Neural crest cell (in vitro differentiated cells): Measurements from ENCODE around the gene OTOG. TPM values are rescaled to one million over a fixed set of nuclear protein-coding genes. Genes with fewer than 3 reads are reported as not detected.

Source experiments
- DNase-seq: peaks from one replicate; pipeline ENCODE4 v3.0.0; 2021; ENCODE audit warnings: low read depth, mixed read lengths, low spot score
- H3K27ac Mint-ChIP-seq: one replicate; pipeline ENCODE4 v1.8.0; 2021; ENCODE audit warnings: mild to moderate bottlenecking, mixed read lengths; ENCODE audit not compliant: unreplicated experiment
- H3K27me3 Mint-ChIP-seq: 2 replicates; pipeline ENCODE4 v1.8.0; 2021; ENCODE audit warnings: low read depth, mild to moderate bottlenecking, mixed read lengths
- H3K36me3 Mint-ChIP-seq: 2 replicates; pipeline ENCODE4 v1.8.0; 2021; ENCODE audit warnings: low read depth, mild to moderate bottlenecking, mixed read lengths
- H3K4me1 Mint-ChIP-seq: 2 replicates; pipeline ENCODE4 v1.8.0; 2021; ENCODE audit warnings: mixed read lengths
- H3K4me3 Mint-ChIP-seq: one replicate; pipeline ENCODE4 v1.8.0; 2021; ENCODE audit warnings: mild to moderate bottlenecking, mixed read lengths
- H3K9me3 Mint-ChIP-seq: 2 replicates; pipeline ENCODE4 v1.8.0; 2021; ENCODE audit warnings: mixed read lengths
- total RNA-seq: library from RNA; stranded (reverse); gene quantifications from 2 replicates; pipeline ENCODE4 v1.2.1, GENCODE V29; 2021
- TF ChIP-seq, protein P1 (sequence below): fragments of 200-600 bp; sonication (generic); conservative IDR thresholded peaks from 2 replicates; pipeline ENCODE4 v1.5.0; 2021; ENCODE audit warnings: antibody characterized with exemption, mild to moderate bottlenecking

The OTOG gene
- total RNA-seq, 1 donor from 2014 or later = not detected

DNA sequence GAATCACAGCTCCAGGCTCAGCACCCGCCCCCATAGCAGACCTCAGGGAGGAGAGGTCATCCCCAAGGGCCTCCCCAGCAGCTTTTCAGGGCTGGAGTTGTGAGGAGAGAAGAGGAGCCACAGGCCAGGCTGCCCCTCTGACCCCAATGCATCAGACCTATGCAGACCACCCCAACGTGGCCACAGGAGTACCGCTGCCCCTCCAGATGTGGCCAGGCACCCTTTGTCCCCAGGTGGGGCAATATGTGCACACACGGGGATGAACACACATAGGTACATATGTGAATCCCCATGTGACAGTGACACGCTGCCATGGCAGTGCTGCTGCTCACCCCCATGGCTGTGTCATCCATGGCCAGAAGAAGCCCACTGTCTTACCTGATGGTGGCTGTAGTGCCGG is 13.7 kb upstream of the OTOG start:
- Mint-ChIP-seq H3K27me3 (peaks cover 26% of the 10 kb centered on the region), H3K9me3 (no peaks in the 10 kb centered on the region), H3K4me1 (peaks cover 12% of the 10 kb centered on the region), H3K27ac (no peak overlapping the region), H3K36me3 (no peaks in the 10 kb centered on the region), H3K4me3 (no peak overlapping the region)
- TF ChIP-seq, protein P1, sequence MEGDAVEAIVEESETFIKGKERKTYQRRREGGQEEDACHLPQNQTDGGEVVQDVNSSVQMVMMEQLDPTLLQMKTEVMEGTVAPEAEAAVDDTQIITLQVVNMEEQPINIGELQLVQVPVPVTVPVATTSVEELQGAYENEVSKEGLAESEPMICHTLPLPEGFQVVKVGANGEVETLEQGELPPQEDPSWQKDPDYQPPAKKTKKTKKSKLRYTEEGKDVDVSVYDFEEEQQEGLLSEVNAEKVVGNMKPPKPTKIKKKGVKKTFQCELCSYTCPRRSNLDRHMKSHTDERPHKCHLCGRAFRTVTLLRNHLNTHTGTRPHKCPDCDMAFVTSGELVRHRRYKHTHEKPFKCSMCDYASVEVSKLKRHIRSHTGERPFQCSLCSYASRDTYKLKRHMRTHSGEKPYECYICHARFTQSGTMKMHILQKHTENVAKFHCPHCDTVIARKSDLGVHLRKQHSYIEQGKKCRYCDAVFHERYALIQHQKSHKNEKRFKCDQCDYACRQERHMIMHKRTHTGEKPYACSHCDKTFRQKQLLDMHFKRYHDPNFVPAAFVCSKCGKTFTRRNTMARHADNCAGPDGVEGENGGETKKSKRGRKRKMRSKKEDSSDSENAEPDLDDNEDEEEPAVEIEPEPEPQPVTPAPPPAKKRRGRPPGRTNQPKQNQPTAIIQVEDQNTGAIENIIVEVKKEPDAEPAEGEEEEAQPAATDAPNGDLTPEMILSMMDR = no peak
- no peak for DNase-seq

DNA sequence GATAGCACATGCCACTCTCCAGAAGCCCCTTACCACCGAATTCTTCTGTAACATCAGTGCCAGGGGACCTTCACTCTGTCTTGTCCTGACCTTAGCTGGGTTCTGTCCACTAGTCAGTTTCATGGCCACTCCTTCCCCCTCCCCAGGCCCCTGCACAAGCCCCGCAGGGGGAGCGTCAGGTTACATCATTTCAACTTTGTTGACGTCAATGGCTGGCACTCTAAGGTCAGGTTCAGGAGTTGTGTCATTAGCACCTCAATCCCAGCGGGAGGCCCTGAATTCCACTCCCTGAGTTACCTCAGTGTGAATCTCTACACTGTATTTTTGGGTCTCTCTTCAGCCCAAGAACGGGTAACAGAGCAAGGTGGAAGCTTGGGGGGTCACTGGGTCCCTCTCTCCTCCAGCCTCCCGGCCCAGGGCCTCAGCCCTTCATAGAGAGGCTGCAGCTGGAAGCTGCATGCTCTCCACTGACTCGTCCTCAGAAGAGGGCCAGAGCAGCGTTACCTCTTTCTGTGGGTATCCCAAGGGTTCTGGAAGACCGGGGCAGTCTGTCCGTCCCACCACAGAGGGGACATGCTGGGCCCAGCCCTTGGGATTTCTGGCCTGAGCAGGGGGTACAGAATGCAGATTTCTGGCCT is 13.2 kb upstream of the OTOG start:
- H3K4me1 Mint-ChIP-seq = peaks cover 12% of the 10 kb centered on the region
- no peaks in the 10 kb centered on the region for H3K9me3 Mint-ChIP-seq
- no peak for DNase-seq
- no peak overlapping the region for H3K27ac Mint-ChIP-seq
- peaks cover 26% of the 10 kb centered on the region for H3K27me3 Mint-ChIP-seq
- TF ChIP-seq, protein P1 = no peak
- no peak overlapping the region for H3K4me3 Mint-ChIP-seq
- no peaks in the 10 kb centered on the region for H3K36me3 Mint-ChIP-seq

DNA sequence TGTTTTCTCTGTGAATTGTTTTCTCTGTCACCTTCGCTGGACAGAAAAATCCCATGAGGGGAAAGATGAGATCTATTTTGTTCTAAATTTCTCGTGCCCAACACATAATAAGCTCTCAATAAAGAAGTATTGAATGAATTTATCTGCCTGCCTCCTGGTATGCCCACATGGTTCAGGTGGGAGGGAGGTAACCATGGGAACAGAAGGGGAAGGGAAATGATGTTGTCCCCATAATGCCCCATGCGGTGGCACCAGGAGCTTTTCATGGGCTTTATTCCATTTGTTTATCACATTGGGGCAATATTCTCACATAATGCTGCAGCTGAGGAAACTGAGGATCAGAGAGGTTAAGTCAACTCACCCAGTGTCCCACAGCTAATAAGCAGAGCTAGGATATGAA is 11.6 kb upstream of the OTOG start:
- no peaks in the 10 kb centered on the region for H3K9me3 Mint-ChIP-seq
- peaks cover 19% of the 10 kb centered on the region for H3K27me3 Mint-ChIP-seq
- TF ChIP-seq, protein P1 = no peak
- H3K4me3 Mint-ChIP-seq = no peak overlapping the region
- H3K27ac Mint-ChIP-seq = no peak overlapping the region
- no peaks in the 10 kb centered on the region for H3K36me3 Mint-ChIP-seq
- DNase-seq = no peak
- peaks cover 3% of the 10 kb centered on the region for H3K4me1 Mint-ChIP-seq

DNA sequence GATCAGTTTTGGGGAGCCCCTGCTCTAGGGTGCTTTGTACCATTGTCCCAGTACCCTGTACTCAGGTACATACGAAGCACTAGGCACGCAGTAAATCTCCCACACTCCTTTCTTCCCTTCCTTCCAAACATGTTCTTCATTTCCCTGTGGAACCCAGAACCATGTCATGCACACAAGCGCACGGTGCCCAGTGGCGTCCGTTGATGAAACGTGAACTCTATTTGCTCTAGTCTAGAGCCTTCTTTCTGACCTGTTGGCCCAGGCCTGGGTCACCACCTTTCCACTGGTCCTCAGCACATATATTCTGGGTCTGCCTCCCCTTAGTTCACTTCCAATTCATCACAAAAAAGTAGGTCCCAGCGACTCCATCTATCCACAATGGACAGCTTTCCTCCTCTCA is 9.8 kb upstream of the OTOG start:
- no peak for DNase-seq
- H3K4me3 Mint-ChIP-seq = no peak overlapping the region
- peaks cover 24% of the 10 kb centered on the region for H3K27me3 Mint-ChIP-seq
- peak overlapping the region; percentile 8 for H3K27ac Mint-ChIP-seq
- H3K9me3 Mint-ChIP-seq = no peaks in the 10 kb centered on the region
- H3K36me3 Mint-ChIP-seq = no peaks in the 10 kb centered on the region
- H3K4me1 Mint-ChIP-seq = no peaks in the 10 kb centered on the region
- TF ChIP-seq, protein P1 = no peak

DNA sequence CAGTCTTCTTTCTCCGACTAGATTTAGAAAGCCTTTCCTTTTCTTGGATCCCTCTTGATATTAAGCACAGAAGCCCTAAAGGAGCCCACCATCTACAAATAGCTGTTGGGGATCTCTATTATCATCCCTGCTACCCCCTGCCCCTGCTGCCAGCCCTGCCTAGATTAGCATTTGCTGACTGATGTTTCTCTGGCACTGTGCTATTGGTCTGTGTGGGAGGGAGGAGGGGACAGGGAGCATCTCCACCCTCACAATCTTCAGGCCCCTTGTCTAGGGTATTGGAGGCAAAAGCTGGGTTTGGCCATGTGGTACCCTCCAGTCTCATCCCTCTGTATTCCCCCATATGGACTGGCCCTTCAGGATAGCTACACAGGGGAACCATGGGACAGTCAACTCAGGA is 9.0 kb upstream of the OTOG start:
- Mint-ChIP-seq H3K9me3 (no peaks in the 10 kb centered on the region), H3K27ac (no peak overlapping the region), H3K4me1 (no peaks in the 10 kb centered on the region), H3K27me3 (peaks cover 29% of the 10 kb centered on the region), H3K36me3 (no peaks in the 10 kb centered on the region), H3K4me3 (no peak overlapping the region)
- TF ChIP-seq, protein P1 = no peak
- DNase-seq = no peak
